HepG2 (cell line): ENCODE results near the gene IFNE. TPM values are rescaled to one million over a fixed set of nuclear protein-coding genes. Genes with fewer than 3 reads are reported as not detected.
A peak's percentile ranks its signal among the peaks of the same experiment; 100 is the strongest.

Experiments
- ATAC-seq: fragments of 200-7000 bp; cut with Tn5 transposase; 3 replicates; pipeline ENCODE4 v1.9.1; 2020; ENCODE audit warnings: mild to moderate bottlenecking, moderate library complexity
- BruUV-seq: library from RNA; stranded (reverse); fragments of 400-500 nt; replicated peaks from 2 replicates; lab custom pipeline; 2021; lab: Mats Ljungman, UMichigan
- CTCF ChIA-PET: fragments of 300-600 bp; formaldehyde crosslinking; extraction: SDS; loops from one replicate; lab custom pipeline; 2021; ENCODE audit warnings: low total read pairs, inconsistent platforms, low intra/inter-chr PET ratio; lab: Yijun Ruan, JAX
- POLR2A ChIA-PET: fragments of 350-600 bp; sonication (Branson Sonifier 250); formaldehyde crosslinking; loops from one replicate; lab custom pipeline; 2020; ENCODE audit warnings: antibody characterized with exemption, inconsistent platforms; lab: Yijun Ruan, JAX
- DNase-seq: peaks from one replicate; pipeline ENCODE4 v3.0.0-alpha.2; 2015; ENCODE audit warnings: low spot score
- FAIRE-seq: peaks from 3 replicates; lab custom pipeline; 2011; peaks lifted over from hg19 to GRCh38; lab: Jason Lieb, UNC
- H2AFZ ChIP-seq: one replicate; pipeline ENCODE4 v1.6.1; 2011; ENCODE audit warnings: low read length, inconsistent platforms
- H3K27ac ChIP-seq: fragments of 300-600 bp; 3 replicates; pipeline ENCODE4 v1.8.0; 2011; ENCODE audit warnings: mixed run types, mild to moderate bottlenecking, mixed read lengths, low read length, inconsistent platforms; ENCODE audit not compliant: insufficient read depth; ENCODE audit errors: extremely low read length
- H3K27me3 ChIP-seq, 2 experiments: fragments of 200-600 bp in 1 of 2; 2 replicates in 1 of 2; 3 replicates in 1 of 2; pipeline versions ENCODE4 v1.6.0 to v1.8.0; 2011; ENCODE audit warnings: low read length in 2 of 2, mild to moderate bottlenecking in 2 of 2, moderate library complexity in 2 of 2, inconsistent platforms in 1 of 2; ENCODE audit not compliant: insufficient read depth in 2 of 2, control insufficient read depth in 1 of 2
- H3K36me3 ChIP-seq, 2 experiments: fragments of 200-600 bp in 1 of 2; replicated peaks in 1 of 2; 2 replicates in 1 of 2; 3 replicates in 1 of 2; pipeline versions ENCODE4 v1.5.1 to v1.8.0; 2011; ENCODE audit warnings: low read length in 2 of 2, inconsistent platforms in 1 of 2; ENCODE audit not compliant: insufficient read depth in 2 of 2, control insufficient read depth in 1 of 2
- H3K4me1 ChIP-seq: 2 replicates; pipeline ENCODE4 v1.5.1; 2012; ENCODE audit warnings: low read length, inconsistent platforms; ENCODE audit not compliant: insufficient read depth
- H3K4me2 ChIP-seq: 2 replicates; pipeline ENCODE4 v1.6.0; 2011; ENCODE audit warnings: low read depth, low read length, inconsistent platforms
- H3K4me3 ChIP-seq, 3 experiments: fragments of 200-600 bp in 1 of 3; sonication (generic), shearing (Covaris generic) in 1 of 3; replicated peaks in 1 of 3; 2 replicates each; pipeline ENCODE4 v1.5.1; 2011 to 2016; ENCODE audit warnings: low read length in 3 of 3, inconsistent platforms in 2 of 3, low read depth in 2 of 3, mild to moderate bottlenecking in 2 of 3, control low read depth in 1 of 3, mixed read lengths in 1 of 3; ENCODE audit not compliant: insufficient read depth in 1 of 3
- H3K79me2 ChIP-seq: one replicate; pipeline ENCODE4 v1.6.1; 2011; ENCODE audit warnings: low read length, inconsistent platforms; ENCODE audit not compliant: insufficient read depth
- H3K9ac ChIP-seq: 2 replicates; pipeline ENCODE4 v1.6.0; 2011; ENCODE audit warnings: mild to moderate bottlenecking, low read depth, low read length, inconsistent platforms; ENCODE audit not compliant: insufficient read depth
- H3K9me3 ChIP-seq: 2 replicates; pipeline ENCODE4 v1.5.1; 2012; ENCODE audit warnings: mild to moderate bottlenecking, low read length
- H4K20me1 ChIP-seq: 2 replicates; pipeline ENCODE4 v1.6.0; 2011; ENCODE audit warnings: inconsistent platforms, mild to moderate bottlenecking, low read length, moderate library complexity; ENCODE audit not compliant: insufficient read depth
- FOXO1 ChIP-seq: sonication (generic); formaldehyde crosslinking; IDR thresholded peaks from 2 replicates; pipeline ENCODE4 v1.4.0; 2020; ENCODE audit warnings: missing genetic modification reagents
- GTF3A ChIP-seq: sonication (generic); formaldehyde crosslinking; conservative IDR thresholded peaks from 2 replicates; pipeline ENCODE4 v1.4.0; 2020; ENCODE audit warnings: mild to moderate bottlenecking, missing genetic modification reagents
- HHEX ChIP-seq: IDR thresholded peaks from 2 replicates; pipeline ENCODE4 v1.6.1; 2016; ENCODE audit warnings: control low read depth
- HNF4G ChIP-seq, 2 experiments: sonication (generic) in 1 of 2; formaldehyde crosslinking in 1 of 2; IDR thresholded peaks; 2 replicates each; pipeline versions ENCODE4 v1.4.0 to v1.6.1; 2011 to 2020; ENCODE audit warnings: borderline replicate concordance in 2 of 2, low read depth in 2 of 2, mild to moderate bottlenecking in 2 of 2, low read length in 1 of 2, missing genetic modification reagents in 1 of 2, moderate library complexity in 1 of 2
- MYNN ChIP-seq: sonication (generic); formaldehyde crosslinking; IDR thresholded peaks from 2 replicates; pipeline ENCODE4 v1.4.0; 2020; ENCODE audit warnings: mild to moderate bottlenecking, low read depth, missing genetic modification reagents
- PAF1 ChIP-seq: IDR thresholded peaks from 2 replicates; pipeline ENCODE4 v1.6.1; 2016; ENCODE audit warnings: missing genetic modification reagents, missing compliant biosample characterization
- SIX1 ChIP-seq: sonication (generic); formaldehyde crosslinking; IDR thresholded peaks from 2 replicates; pipeline ENCODE4 v1.4.0; 2020; ENCODE audit warnings: missing genetic modification reagents, borderline replicate concordance
- SNRNP70 ChIP-seq: fragments of 200-400 bp; formaldehyde crosslinking; IDR thresholded peaks from 2 replicates; pipeline ENCODE4 v1.6.1; 2017; ENCODE audit warnings: mild to moderate bottlenecking, low read depth, low read length, moderate library complexity
- SOX6 ChIP-seq, 2 experiments: fragments of 450-650 bp in 1 of 2; sonication (generic) in 1 of 2; formaldehyde crosslinking in 1 of 2; IDR thresholded peaks; 2 replicates each; pipeline versions ENCODE4 v1.4.0 to v1.6.1; 2017 to 2020; ENCODE audit warnings: antibody characterized with exemption in 1 of 2, mild to moderate bottlenecking in 1 of 2, missing genetic modification reagents in 1 of 2
- THAP9 ChIP-seq: sonication (generic); formaldehyde crosslinking; IDR thresholded peaks from 2 replicates; pipeline ENCODE4; 2020; ENCODE audit warnings: missing genetic modification reagents, mild to moderate bottlenecking, borderline replicate concordance
- TMF1 ChIP-seq: sonication (generic); formaldehyde crosslinking; IDR thresholded peaks from 2 replicates; pipeline ENCODE4 v1.8.1; 2022; ENCODE audit warnings: low read depth, missing genetic modification reagents
- ZNF224 ChIP-seq: sonication (generic); formaldehyde crosslinking; IDR thresholded peaks from 2 replicates; pipeline ENCODE4 v1.5.0; 2020; ENCODE audit warnings: mild to moderate bottlenecking, missing genetic modification reagents
- ZNF746 ChIP-seq: sonication (generic); formaldehyde crosslinking; IDR thresholded peaks from 2 replicates; pipeline ENCODE4 v1.8.0; 2022; ENCODE audit warnings: mild to moderate bottlenecking, missing genetic modification reagents
- ZNF761 ChIP-seq: sonication (generic); formaldehyde crosslinking; conservative IDR thresholded peaks from 2 replicates; pipeline ENCODE4 v1.4.0; 2020; ENCODE audit warnings: mild to moderate bottlenecking, missing genetic modification reagents
- WGBS: methylation state at CpG from one replicate; pipeline ENCODE4 v1.1.6; 2017; ENCODE audit warnings: low lambda C conversion rate; 5-methylcytosine and 5-hydroxymethylcytosine counted together
- in situ Hi-C: cut with HindIII; loops from 2 replicates; pipeline ENCODE4 v1.10.0; 2017; ENCODE audit warnings: low pct_unique_long_range_greater_than_20kb; ENCODE audit not compliant: extremely low pct_ligation_motif_present
- intact Hi-C: fragments of 100-400 bp; cut with micrococcal nuclease; formaldehyde crosslinking; loops from one replicate; pipeline ENCODE4 v1.10.0; 2022; ENCODE audit not compliant: unreplicated experiment
- polyA plus RNA-seq, 8 experiments: library from polyadenylated mRNA; depleted of rRNA in 3 of 8; stranded (reverse) in 7 of 8; unstranded in 1 of 8; fragments of >200 nt; fragmentation: Illumina TruSeq in 4 of 8; extraction: Trizol in 4 of 8; gene quantifications; 2 replicates each; pipeline versions ENCODE4 v1.2.1 to v1.2.3, GENCODE V29; 2011 to 2016; ENCODE audit warnings: low read depth in 4 of 8, missing spikeins in 1 of 8, mixed read lengths in 1 of 8; ENCODE audit not compliant: insufficient read depth in 1 of 8
- total RNA-seq, 5 experiments: library from RNA; depleted of rRNA; stranded (reverse); fragments of >200 nt; fragmentation: Illumina TruSeq; extraction: Trizol; gene quantifications; 2 replicates each; pipeline ENCODE4 v1.2.3, GENCODE V29; 2016; ENCODE audit warnings: low read depth in 1 of 5
- TF ChIP-seq, protein P1 (sequence below): sonication (generic); formaldehyde crosslinking; IDR thresholded peaks from 2 replicates; pipeline ENCODE4 v1.5.0; 2020; ENCODE audit warnings: mild to moderate bottlenecking, missing genetic modification reagents

Gene IFNE
- total and polyA plus RNA-seq, 2 of the 13 experiments (the other 11 are each of a cell fraction or from before 2014, with no cell fraction given): not detected

- ATAC-seq: peak; percentile 78
- H3K27ac ChIP-seq: no peak overlapping the region
Observed at GRCh38 chr9:21527579-21527978, 45.5 kb upstream of the IFNE start.

GRCh38 chr9:21525174-21525573, 43.1 kb upstream of the IFNE start:
- DNase-seq (no peak), FAIRE-seq (no peak), ATAC-seq (no peak)
- Histone ChIP-seq H3K4me1 (no peaks in the 10 kb centered on the region), H3K27ac (no peak overlapping the region), H3K79me2 (no peaks in the 10 kb centered on the region), H3K9me3 (no peaks in the 10 kb centered on the region), H3K9ac (no peak overlapping the region), H2AFZ (no peak overlapping the region), H3K27me3 (no peaks in the 10 kb centered on the region), H3K36me3 (no peaks in the 10 kb centered on the region), H3K4me2 (no peak overlapping the region), H3K4me3 (no peak overlapping the region), H4K20me1 (no peaks in the 10 kb centered on the region)
- intact Hi-C loops (no loop called here), in situ Hi-C loops (no loop called here)
- ChIA-PET CTCF (no interaction called here), POLR2A (no interaction called here)
- BruUV-seq: no TSS peak
- WGBS: under 1% methylated on average over 5 of the region's 5 CpGs
- TF ChIP-seq SOX6 (IDR thresholded peaks at IDR 0.05) (no peak), SOX6 (CRISPR knock-in tag; IDR thresholded peaks at IDR 0.05) (no peak), THAP9 (CRISPR knock-in tag) (no peak), FOXO1 (CRISPR knock-in tag) (no peak), SNRNP70 (no peak), TMF1 (no peak), GTF3A (CRISPR knock-in tag) (no peak), HHEX (CRISPR knock-in tag) (no peak), ZNF224 (CRISPR knock-in tag) (no peak), ZNF761 (CRISPR knock-in tag) (no peak), MYNN (CRISPR knock-in tag) (no peak), HNF4G (IDR thresholded peaks at IDR 0.05; ENCODE audit: borderline replicate concordance, low read depth, low read length) (no peak), HNF4G (CRISPR knock-in tag; IDR thresholded peaks at IDR 0.05; ENCODE audit: borderline replicate concordance, low read depth) (no peak)
- TF ChIP-seq, protein P1, sequence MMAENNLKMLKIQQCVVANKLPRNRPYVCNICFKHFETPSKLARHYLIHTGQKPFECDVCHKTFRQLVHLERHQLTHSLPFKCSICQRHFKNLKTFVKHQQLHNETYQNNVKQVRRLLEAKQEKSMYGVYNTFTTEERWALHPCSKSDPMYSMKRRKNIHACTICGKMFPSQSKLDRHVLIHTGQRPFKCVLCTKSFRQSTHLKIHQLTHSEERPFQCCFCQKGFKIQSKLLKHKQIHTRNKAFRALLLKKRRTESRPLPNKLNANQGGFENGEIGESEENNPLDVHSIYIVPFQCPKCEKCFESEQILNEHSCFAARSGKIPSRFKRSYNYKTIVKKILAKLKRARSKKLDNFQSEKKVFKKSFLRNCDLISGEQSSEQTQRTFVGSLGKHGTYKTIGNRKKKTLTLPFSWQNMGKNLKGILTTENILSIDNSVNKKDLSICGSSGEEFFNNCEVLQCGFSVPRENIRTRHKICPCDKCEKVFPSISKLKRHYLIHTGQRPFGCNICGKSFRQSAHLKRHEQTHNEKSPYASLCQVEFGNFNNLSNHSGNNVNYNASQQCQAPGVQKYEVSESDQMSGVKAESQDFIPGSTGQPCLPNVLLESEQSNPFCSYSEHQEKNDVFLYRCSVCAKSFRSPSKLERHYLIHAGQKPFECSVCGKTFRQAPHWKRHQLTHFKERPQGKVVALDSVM: no peak

More at GRCh38 chr9:21527579-21527978, 45.5 kb upstream of the IFNE start:
- Histone ChIP-seq H3K4me1 (no peaks in the 10 kb centered on the region), H3K79me2 (no peaks in the 10 kb centered on the region), H3K36me3 (no peaks in the 10 kb centered on the region), H3K4me2 (no peak overlapping the region), H4K20me1 (no peaks in the 10 kb centered on the region), H3K9ac (no peak overlapping the region), H3K9me3 (no peaks in the 10 kb centered on the region), H2AFZ (no peak overlapping the region), H3K4me3 (no peak overlapping the region), H3K27me3 (no peaks in the 10 kb centered on the region)
- POLR2A ChIA-PET: no interaction called here
- DNase-seq: no peak
- no TSS peak for BruUV-seq
- in situ Hi-C loops: no loop called here
- CTCF ChIA-PET: no interaction called here
- no peak for FAIRE-seq
- intact Hi-C loops: no loop called here
- 7% methylated on average over 2 of the region's 2 CpGs for WGBS
- TF ChIP-seq SIX1 (CRISPR knock-in tag) (no peak), ZNF746 (CRISPR knock-in tag) (no peak), PAF1 (CRISPR knock-in tag) (no peak)
- TF ChIP-seq, all 625 proteins: peak for 0
